Uterus (tissue), 4 donors: Measurements from ENCODE around the gene SNCG. TPM values are rescaled to one million over a fixed set of nuclear protein-coding genes. Genes with fewer than 3 reads are reported as not detected.
A peak's percentile ranks its signal among the peaks of the same experiment; 100 is the strongest.

Experiments
- DNase-seq, 2 donors: peaks; one replicate each; pipeline ENCODE4 v3.0.0-alpha.2; 2019 to 2020
- H3K27ac ChIP-seq, 2 donors: fragments of 200-600 bp; sonication (generic); 1 replicate in 1 of 2; 2 replicates in 1 of 2; pipeline ENCODE4 v1.5.1; 2016 to 2018
- H3K27me3 ChIP-seq, 2 donors: fragments of 200-600 bp; sonication (generic); one replicate each; pipeline ENCODE4 v1.5.1; 2018 to 2019; ENCODE audit warnings: control low read depth in 1 of 2
- H3K36me3 ChIP-seq, 2 donors: fragments of 200-600 bp; sonication (generic); one replicate each; pipeline ENCODE4 v1.5.1; 2019; ENCODE audit warnings: control low read depth in 1 of 2
- H3K4me1 ChIP-seq, 2 donors: fragments of 200-600 bp; sonication (generic); one replicate each; pipeline ENCODE4 v1.5.1; 2018 to 2019; ENCODE audit warnings: control low read depth in 1 of 2
- H3K4me3 ChIP-seq, 2 donors: fragments of 200-600 bp; sonication (generic); 1 replicate in 1 of 2; 2 replicates in 1 of 2; pipeline ENCODE4 v1.5.1; 2018 to 2019; ENCODE audit warnings: mild to moderate bottlenecking in 1 of 2
- H3K9me3 ChIP-seq, 2 donors: fragments of 200-600 bp; sonication (generic); one replicate each; pipeline ENCODE4 v1.5.1; 2019; ENCODE audit warnings: control low read depth in 1 of 2
- CTCF ChIP-seq, 4 experiments: fragments of 200-600 bp in 2 of 4; fragments of 450-650 bp in 2 of 4; sonication (generic) in 2 of 4; IDR thresholded peaks; one replicate each; pipeline ENCODE4 v1.5.1; 2016 to 2019; ENCODE audit warnings: antibody characterized with exemption in 4 of 4, mild to moderate bottlenecking in 2 of 4, moderate library complexity in 1 of 4
- POLR2A ChIP-seq, 2 donors: fragments of 450-650 bp; IDR thresholded peaks; one replicate each; pipeline ENCODE4 v1.6.1; 2016; ENCODE audit warnings: antibody characterized with exemption in 2 of 2, mild to moderate bottlenecking in 1 of 2, moderate library complexity in 1 of 2
- intact Hi-C: fragments of 100-400 bp; cut with DNase I; formaldehyde crosslinking; loops from one replicate; pipeline ENCODE4 v1.15.1; 2023; ENCODE audit warnings: low total_unique reads
- total RNA-seq, 4 donors: library from RNA; depleted of rRNA in 3 of 4; stranded (reverse); fragments of >200 nt in 3 of 4; gene quantifications; one replicate each; pipeline versions ENCODE4 v1.1.0 to v1.2.4, GENCODE V29; 2014 to 2023
- donor health status: DM: yes; HTN: yes; CAD: no.

Gene SNCG
- total RNA-seq, 4 donors from 2014 or later = 5.5 to 68.6 (median 36.2) TPM

GRCh38 chr10:86964061-86964846 is 5.9 kb downstream of the SNCG start:
- Histone ChIP-seq H3K9me3 (no peaks in the 10 kb centered on the region), H3K27me3 (no peaks in the 10 kb centered on the region), H3K4me3 (no peak overlapping the region), H3K4me1 (peaks cover 2 to 22% of the 10 kb centered on the region in 2 donors), H3K27ac (peak overlapping the region in 1 of 2 donors; percentile 36), H3K36me3 (no peaks in the 10 kb centered on the region)
- intact Hi-C loops = loop anchor here (10.0 kb wide), 1 partner anchor 131 kb away; the partner anchor contains the start of genes GLUD1 and SHLD2
- TF ChIP-seq CTCF (IDR thresholded peaks at IDR 0.05) (no peak), POLR2A (IDR thresholded peaks at IDR 0.05) (no peak)
- DNase-seq = peak in 1 of 2 donors; percentile 12

GRCh38 chr10:86964847-86965190 is 6.4 kb downstream of the SNCG start:
- no peak for DNase-seq

GRCh38 chr10:86965986-86966654 is 7.7 kb downstream of the SNCG start:
- H3K27ac ChIP-seq = peak overlapping the region; percentile 98 to 99
- no peaks in the 10 kb centered on the region for H3K36me3 ChIP-seq
- peak; percentile 16 to 25 for DNase-seq
- intact Hi-C loops = loop anchor here (10.0 kb wide), 1 partner anchor 129 kb away; the partner anchor contains the start of genes GLUD1 and SHLD2
- peaks cover 0 to 29% of the 10 kb centered on the region in 2 donors for H3K4me1 ChIP-seq
- H3K27me3 ChIP-seq = no peaks in the 10 kb centered on the region
- H3K4me3 ChIP-seq = no peak overlapping the region
- H3K9me3 ChIP-seq = no peaks in the 10 kb centered on the region
- TF ChIP-seq CTCF (IDR thresholded peaks at IDR 0.05) (no peak), POLR2A (IDR thresholded peaks at IDR 0.05) (no peak)

More at GRCh38 chr10:86964847-86965190, 6.4 kb downstream of the SNCG start:
- intact Hi-C loops = loop anchor here (10.0 kb wide), 1 partner anchor 130 kb away; the partner anchor contains the start of genes GLUD1 and SHLD2
- no peaks in the 10 kb centered on the region for H3K36me3 ChIP-seq
- no peaks in the 10 kb centered on the region for H3K9me3 ChIP-seq
- no peak overlapping the region for H3K4me3 ChIP-seq
- no peaks in the 10 kb centered on the region for H3K27me3 ChIP-seq
- no peak for TF ChIP-seq CTCF (IDR thresholded peaks at IDR 0.05)
- TF ChIP-seq POLR2A (IDR thresholded peaks at IDR 0.05) = no peak
- H3K4me1 ChIP-seq = peaks cover 0 to 27% of the 10 kb centered on the region in 2 donors
- H3K27ac ChIP-seq = peak overlapping the region in 1 of 2 donors; percentile 36

- intact Hi-C loops = loop anchor here (10.0 kb wide), 1 partner anchor 127 kb away; the partner anchor contains the start of genes GLUD1 and SHLD2
- peaks cover 0 to 29% of the 10 kb centered on the region in 2 donors for H3K4me1 ChIP-seq
Observed at GRCh38 chr10:86967481-86967941, 9.1 kb downstream of the SNCG start.

More at GRCh38 chr10:86967481-86967941, 9.1 kb downstream of the SNCG start:
- no peak for TF ChIP-seq CTCF (IDR thresholded peaks at IDR 0.05)
- TF ChIP-seq POLR2A (IDR thresholded peaks at IDR 0.05) = no peak
- H3K9me3 ChIP-seq = no peaks in the 10 kb centered on the region
- peak in 1 of 2 donors; percentile 17 for DNase-seq
- H3K27ac ChIP-seq = peak overlapping the region; percentile 98 to 99
- H3K27me3 ChIP-seq = no peaks in the 10 kb centered on the region
- no peaks in the 10 kb centered on the region for H3K36me3 ChIP-seq
- H3K4me3 ChIP-seq = peak overlapping the region in 1 of 2 donors; percentile 55
